Stomach smooth muscle (tissue), 2 donors: ENCODE results near the gene BICC1.
"Not testable (repeated sequence)": the region's sequence is repeated elsewhere in the genome, so short reads cannot be mapped to it uniquely, and the experiment has no call there.

ENCODE experiments used
- H3K27ac ChIP-seq: one replicate; pipeline ENCODE4 v1.7.0; 2013; ENCODE audit warnings: mild to moderate bottlenecking, low read length, inconsistent platforms
- H3K27me3 ChIP-seq, 2 donors: one replicate each; pipeline ENCODE4 v1.7.0; 2013; ENCODE audit warnings: low read length in 2 of 2; ENCODE audit not compliant: insufficient read depth in 2 of 2, control insufficient read depth in 1 of 2
- H3K36me3 ChIP-seq, 2 donors: one replicate each; pipeline ENCODE4 v1.7.0; 2013; ENCODE audit warnings: low read length in 2 of 2; ENCODE audit not compliant: control insufficient read depth in 2 of 2, insufficient read depth in 2 of 2
- H3K4me1 ChIP-seq: one replicate; pipeline ENCODE4 v1.7.0; 2013; ENCODE audit warnings: low read length; ENCODE audit not compliant: control insufficient read depth, insufficient read depth
- H3K4me3 ChIP-seq, 2 donors: one replicate each; pipeline ENCODE4 v1.7.0; 2013; ENCODE audit warnings: low read length in 2 of 2
- H3K9ac ChIP-seq, 2 donors: one replicate each; pipeline ENCODE4 v1.7.0; 2013; ENCODE audit warnings: low read length in 2 of 2, mild to moderate bottlenecking in 1 of 2
- H3K9me3 ChIP-seq, 2 donors: one replicate each; pipeline ENCODE4 v1.7.0; 2013; ENCODE audit warnings: low read length in 2 of 2; ENCODE audit not compliant: control insufficient read depth in 2 of 2
- donor health status: healthy.
- donor health status: Pancreatic carcinoma.

Gene BICC1

DNA sequence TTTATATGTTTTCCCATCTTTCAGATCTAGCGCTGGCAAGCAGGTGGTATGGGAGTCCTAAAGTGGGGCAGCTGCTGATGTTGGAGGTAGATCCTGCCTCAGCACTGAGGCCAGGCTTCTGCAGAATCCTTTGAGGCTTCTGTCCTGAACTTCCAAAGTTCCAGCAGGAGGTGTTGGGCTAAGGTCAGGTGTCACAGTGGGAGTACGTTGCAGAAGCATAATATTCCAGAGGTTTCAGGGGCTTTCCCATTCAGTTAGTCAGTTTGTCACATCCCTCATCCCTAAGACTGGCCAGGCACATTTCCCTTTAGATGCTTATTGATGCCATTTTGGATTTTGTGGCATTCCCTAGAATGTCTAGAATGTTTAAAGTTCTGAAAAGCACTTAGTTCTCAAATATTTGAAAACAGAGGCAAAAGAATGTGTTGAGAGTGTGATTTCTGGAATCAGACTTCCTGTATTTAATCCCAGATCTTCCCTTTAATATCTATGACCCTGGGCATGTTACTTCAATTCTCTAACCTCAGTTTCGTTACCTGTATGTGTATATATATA lies 344.7 kb downstream of the BICC1 start:
- no peaks in the 10 kb centered on the region for H3K27me3 ChIP-seq
- H3K36me3 ChIP-seq: no peaks in the 10 kb centered on the region
- no peak overlapping the region for H3K9ac ChIP-seq
- H3K27ac ChIP-seq: no peak overlapping the region
- H3K9me3 ChIP-seq: peaks cover 0 to 2% of the 10 kb centered on the region in 2 donors
- no peaks in the 10 kb centered on the region for H3K4me1 ChIP-seq
- no peak overlapping the region for H3K4me3 ChIP-seq

DNA sequence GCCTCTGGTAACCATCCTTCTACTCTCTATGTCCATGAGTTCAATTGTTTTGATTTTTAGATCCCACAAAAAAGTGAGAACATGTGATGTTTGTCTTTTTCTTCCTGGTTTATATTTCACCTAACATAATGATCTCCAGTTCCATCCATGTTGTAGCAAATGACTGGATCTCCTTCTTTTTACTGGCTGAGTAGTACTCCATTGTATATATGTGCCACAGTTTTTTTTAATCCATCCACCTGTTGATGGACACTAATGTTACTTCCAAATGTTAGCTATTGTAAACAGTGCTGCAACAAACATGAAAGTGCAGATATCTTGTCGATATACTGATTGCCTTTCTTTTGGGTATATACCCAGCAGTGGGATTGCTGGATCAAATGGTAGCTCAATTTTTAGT lies 345.5 kb downstream of the BICC1 start:
- H3K9me3 ChIP-seq, H3K9ac ChIP-seq, H3K27ac ChIP-seq, H3K36me3 ChIP-seq, H3K4me3 ChIP-seq, H3K4me1 ChIP-seq, H3K27me3 ChIP-seq: not testable (repeated sequence)

DNA sequence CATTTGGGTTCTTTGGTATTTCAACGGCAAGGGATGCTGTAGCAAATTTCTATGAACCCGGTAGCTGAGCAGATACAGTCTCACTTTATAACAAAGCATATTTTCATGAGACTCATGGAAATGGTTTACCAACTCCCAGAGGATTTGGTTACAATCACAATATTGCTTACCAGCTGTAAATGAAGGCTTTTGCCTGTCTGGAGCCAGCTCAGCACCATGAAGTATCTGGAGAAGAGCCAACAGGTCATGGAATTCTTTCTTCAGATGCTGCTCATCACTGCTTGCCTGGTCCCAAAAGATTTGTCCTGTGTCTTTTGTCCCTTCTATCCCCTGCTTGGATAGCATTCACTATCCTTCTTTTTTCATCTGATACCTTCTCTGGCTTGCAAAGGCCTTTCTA lies 346.9 kb downstream of the BICC1 start:
- Histone ChIP-seq H3K27ac (no peak overlapping the region), H3K4me1 (no peaks in the 10 kb centered on the region), H3K36me3 (no peaks in the 10 kb centered on the region), H3K27me3 (no peaks in the 10 kb centered on the region), H3K9ac (no peak overlapping the region), H3K9me3 (peaks cover 0 to 2% of the 10 kb centered on the region in 2 donors), H3K4me3 (no peak overlapping the region)

DNA sequence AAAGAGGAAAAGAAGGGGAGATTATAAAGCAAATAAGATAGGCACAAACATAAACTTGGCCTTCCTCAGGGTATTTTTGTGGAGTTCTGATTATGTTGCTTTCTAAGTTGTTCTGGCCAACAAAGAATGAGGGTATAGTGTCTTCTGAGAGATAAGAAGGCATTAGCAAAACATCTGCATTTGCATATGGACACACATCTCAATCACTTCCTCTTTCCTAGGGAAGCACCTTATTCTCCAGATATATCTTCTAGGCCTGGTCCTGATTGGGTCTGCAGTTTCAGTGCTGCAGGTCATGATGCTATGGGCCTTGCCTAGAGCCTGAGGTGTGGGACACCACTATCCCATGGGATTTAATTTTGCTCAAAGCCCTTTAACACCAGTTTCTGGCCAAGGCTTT lies 355.0 kb downstream of the BICC1 start:
- no peak overlapping the region for H3K9ac ChIP-seq
- H3K36me3 ChIP-seq: no peaks in the 10 kb centered on the region
- H3K27ac ChIP-seq: no peak overlapping the region
- no peaks in the 10 kb centered on the region for H3K27me3 ChIP-seq
- H3K4me1 ChIP-seq: no peaks in the 10 kb centered on the region
- no peaks in the 10 kb centered on the region for H3K9me3 ChIP-seq
- H3K4me3 ChIP-seq: no peak overlapping the region

DNA sequence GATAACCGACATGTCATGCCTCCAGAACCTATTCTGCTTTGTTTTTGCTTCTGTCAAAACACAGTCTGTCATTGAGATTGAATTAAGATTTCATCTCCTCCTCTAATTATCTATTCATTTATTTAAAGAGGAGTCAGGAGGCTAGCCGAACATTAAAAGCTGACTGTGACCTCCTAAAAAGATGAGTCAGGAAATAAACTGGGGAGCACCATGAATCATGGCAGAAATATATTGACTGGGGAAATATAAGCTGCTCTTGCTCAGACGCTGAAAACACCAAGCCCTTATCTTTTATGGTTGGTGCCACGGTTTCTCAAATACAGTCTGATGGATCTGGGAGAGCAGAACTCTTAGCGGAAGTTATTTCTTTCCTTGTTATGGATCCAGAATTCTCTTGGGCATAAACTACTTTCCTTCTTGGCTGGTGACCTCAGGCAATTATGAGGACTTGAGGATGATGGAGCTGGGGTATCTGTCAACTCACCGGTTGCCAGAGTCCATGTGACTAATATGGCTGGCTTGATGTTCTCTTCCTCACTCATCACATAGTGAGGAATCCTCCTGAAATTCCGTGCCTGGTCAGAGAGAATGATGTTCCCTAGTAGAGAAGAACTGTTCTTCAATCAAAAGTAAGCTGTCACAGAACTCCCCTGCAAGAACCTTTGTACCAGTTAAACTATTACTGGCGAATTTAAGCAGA lies 356.2 kb downstream of the BICC1 start:
- H3K36me3 ChIP-seq: no peaks in the 10 kb centered on the region
- no peak overlapping the region for H3K4me3 ChIP-seq
- H3K27me3 ChIP-seq: no peaks in the 10 kb centered on the region
- H3K9me3 ChIP-seq: no peaks in the 10 kb centered on the region
- no peak overlapping the region for H3K9ac ChIP-seq
- H3K4me1 ChIP-seq: no peaks in the 10 kb centered on the region
- no peak overlapping the region for H3K27ac ChIP-seq

DNA sequence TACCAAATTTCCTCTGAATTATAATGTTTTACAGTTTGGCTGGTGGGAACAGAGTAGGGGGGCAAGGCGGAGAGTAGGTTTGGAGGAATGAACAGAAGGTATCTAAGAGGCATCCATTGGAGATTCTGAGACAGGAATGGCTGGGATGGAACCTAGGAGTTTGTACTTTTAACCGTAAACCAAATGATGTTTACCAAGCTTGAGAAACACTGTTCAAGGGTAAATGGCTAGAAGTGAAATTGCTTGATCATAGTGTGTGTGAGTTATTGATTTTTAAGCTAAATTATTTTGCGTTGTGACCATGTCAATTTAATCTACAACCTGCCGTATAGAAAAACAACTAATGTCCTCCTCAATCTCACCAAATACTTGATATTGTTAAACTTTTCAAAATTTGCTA lies 357.4 kb downstream of the BICC1 start:
- H3K4me3 ChIP-seq: no peak overlapping the region
- H3K27me3 ChIP-seq: no peaks in the 10 kb centered on the region
- no peak overlapping the region for H3K27ac ChIP-seq
- H3K36me3 ChIP-seq: no peaks in the 10 kb centered on the region
- H3K9ac ChIP-seq: no peak overlapping the region
- H3K9me3 ChIP-seq: no peaks in the 10 kb centered on the region
- H3K4me1 ChIP-seq: no peaks in the 10 kb centered on the region

DNA sequence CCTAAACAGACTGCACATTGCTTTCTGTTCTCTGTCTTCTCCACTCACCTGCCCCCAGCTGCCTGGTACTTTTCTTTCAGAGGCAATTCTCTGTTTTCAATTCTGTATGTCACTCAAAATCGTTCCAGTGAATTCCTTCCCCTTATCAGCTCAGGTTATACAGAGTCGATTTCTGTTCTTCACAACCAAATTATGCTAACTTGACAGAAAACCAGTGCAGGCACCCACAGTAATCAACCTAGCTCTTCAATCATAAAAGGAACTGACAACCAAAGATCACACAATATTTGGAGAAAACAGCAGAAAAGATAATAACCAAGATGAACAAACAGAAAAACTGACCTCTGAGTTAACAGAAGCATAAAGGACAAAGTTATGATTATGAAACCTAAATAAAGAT lies 360.5 kb downstream of the BICC1 start:
- Histone ChIP-seq H3K4me3 (no peak overlapping the region), H3K9ac (no peak overlapping the region), H3K4me1 (no peaks in the 10 kb centered on the region), H3K27ac (no peak overlapping the region), H3K36me3 (no peaks in the 10 kb centered on the region), H3K9me3 (no peaks in the 10 kb centered on the region), H3K27me3 (no peaks in the 10 kb centered on the region)
